ENCODE measurements around the gene NCBP1.

NCBP1 gene

GRCh38 chr9:97627624-97628023 lies 6.0 kb upstream of the NCBP1 start:
- H3K4me3 ChIP-seq (ENCODE audit: low read depth, low read length): peak overlapping the region; percentile 38
- H3K27me3 ChIP-seq (ENCODE audit: insufficient read depth, low read length): no peaks in the 10 kb centered on the region
- H3K27ac ChIP-seq (ENCODE audit: low read depth, low read length): no peak overlapping the region
- H3K4me1 ChIP-seq (ENCODE audit: control insufficient read depth, insufficient read depth, low read length, unreplicated experiment): peaks cover 16% of the 10 kb centered on the region
- H3K79me2 ChIP-seq (ENCODE audit: control insufficient read depth, insufficient read depth, low read length, unreplicated experiment): peaks cover 51% of the 10 kb centered on the region
- H3K36me3 ChIP-seq (ENCODE audit: insufficient read depth, low read length): peaks cover 17% of the 10 kb centered on the region; the same call in 1 of the 2 replicates
- H2AFZ ChIP-seq (ENCODE audit: low read length, unreplicated experiment): peak overlapping the region; percentile 15

- Histone ChIP-seq H3K4me3 (ENCODE audit: low read depth, low read length) (no peak overlapping the region), H3K4me1 (ENCODE audit: control insufficient read depth, insufficient read depth, low read length, unreplicated experiment) (peaks cover 16% of the 10 kb centered on the region), H3K79me2 (ENCODE audit: control insufficient read depth, insufficient read depth, low read length, unreplicated experiment) (peaks cover 51% of the 10 kb centered on the region), H3K27ac (ENCODE audit: low read depth, low read length) (no peak overlapping the region), H2AFZ (ENCODE audit: low read length, unreplicated experiment) (no peak overlapping the region), H3K36me3 (ENCODE audit: insufficient read depth, low read length) (peaks cover 17% of the 10 kb centered on the region; the same call in 1 of the 2 replicates), H3K27me3 (ENCODE audit: insufficient read depth, low read length) (no peaks in the 10 kb centered on the region)
Measured at GRCh38 chr9:97628668-97629067, 5.0 kb upstream of the NCBP1 start.

GRCh38 chr9:97629156-97629555 lies 4.5 kb upstream of the NCBP1 start:
- Histone ChIP-seq H3K27ac (ENCODE audit: low read depth, low read length) (no peak overlapping the region), H3K27me3 (ENCODE audit: insufficient read depth, low read length) (no peaks in the 10 kb centered on the region), H2AFZ (ENCODE audit: low read length, unreplicated experiment) (no peak overlapping the region), H3K4me3 (ENCODE audit: low read depth, low read length) (no peak overlapping the region), H3K36me3 (ENCODE audit: insufficient read depth, low read length) (peaks cover 15% of the 10 kb centered on the region; the same call in 1 of the 2 replicates), H3K79me2 (ENCODE audit: control insufficient read depth, insufficient read depth, low read length, unreplicated experiment) (peaks cover 55% of the 10 kb centered on the region), H3K4me1 (ENCODE audit: control insufficient read depth, insufficient read depth, low read length, unreplicated experiment) (peaks cover 16% of the 10 kb centered on the region)

GRCh38 chr9:97630591-97630990 lies 3.0 kb upstream of the NCBP1 start:
- peaks cover under 1% of the 10 kb centered on the region; the same call in 1 of the 2 replicates for H3K36me3 ChIP-seq (ENCODE audit: insufficient read depth, low read length)
- H2AFZ ChIP-seq (ENCODE audit: low read length, unreplicated experiment): no peak overlapping the region
- peaks cover 24% of the 10 kb centered on the region for H3K4me1 ChIP-seq (ENCODE audit: control insufficient read depth, insufficient read depth, low read length, unreplicated experiment)
- H3K4me3 ChIP-seq (ENCODE audit: low read depth, low read length): no peak overlapping the region
- no peak overlapping the region for H3K27ac ChIP-seq (ENCODE audit: low read depth, low read length)
- peaks cover 69% of the 10 kb centered on the region for H3K79me2 ChIP-seq (ENCODE audit: control insufficient read depth, insufficient read depth, low read length, unreplicated experiment)
- no peaks in the 10 kb centered on the region for H3K27me3 ChIP-seq (ENCODE audit: insufficient read depth, low read length)

GRCh38 chr9:97632248-97632984 lies 1.2 kb upstream of the NCBP1 start:
- peak overlapping the region; percentile 83 for H3K4me3 ChIP-seq (ENCODE audit: low read depth, low read length)
- no peaks in the 10 kb centered on the region for H3K36me3 ChIP-seq (ENCODE audit: insufficient read depth, low read length)
- peaks cover 33% of the 10 kb centered on the region for H3K4me1 ChIP-seq (ENCODE audit: control insufficient read depth, insufficient read depth, low read length, unreplicated experiment)
- peak overlapping the region; percentile 66 for H2AFZ ChIP-seq (ENCODE audit: low read length, unreplicated experiment)
- no peaks in the 10 kb centered on the region for H3K27me3 ChIP-seq (ENCODE audit: insufficient read depth, low read length)
- H3K79me2 ChIP-seq (ENCODE audit: control insufficient read depth, insufficient read depth, low read length, unreplicated experiment): peaks cover 78% of the 10 kb centered on the region
- H3K27ac ChIP-seq (ENCODE audit: low read depth, low read length): peak overlapping the region; percentile 99

GRCh38 chr9:97633859-97634490 lies 354 bp downstream of the NCBP1 start:
- H3K4me3 ChIP-seq (ENCODE audit: low read depth, low read length): peak overlapping the region; percentile 83
- 0 out of 2 replicates have a peak, but pooled peaks cover 2% of the 10 kb centered on the region for H3K36me3 ChIP-seq (ENCODE audit: insufficient read depth, low read length)
- peaks cover 35% of the 10 kb centered on the region for H3K4me1 ChIP-seq (ENCODE audit: control insufficient read depth, insufficient read depth, low read length, unreplicated experiment)
- peak overlapping the region; percentile 99 for H3K27ac ChIP-seq (ENCODE audit: low read depth, low read length)
- H2AFZ ChIP-seq (ENCODE audit: low read length, unreplicated experiment): peak overlapping the region; percentile 49
- H3K79me2 ChIP-seq (ENCODE audit: control insufficient read depth, insufficient read depth, low read length, unreplicated experiment): peaks cover 83% of the 10 kb centered on the region
- no peaks in the 10 kb centered on the region for H3K27me3 ChIP-seq (ENCODE audit: insufficient read depth, low read length)

GRCh38 chr9:97635026-97635425 lies 1.4 kb downstream of the NCBP1 start:
- H3K27ac ChIP-seq (ENCODE audit: low read depth, low read length): no peak overlapping the region

GRCh38 chr9:97636903-97637302 lies 3.3 kb downstream of the NCBP1 start:
- Histone ChIP-seq H3K36me3 (ENCODE audit: insufficient read depth, low read length) (peaks cover 20% of the 10 kb centered on the region), H3K79me2 (ENCODE audit: control insufficient read depth, insufficient read depth, low read length, unreplicated experiment) (peaks cover 81% of the 10 kb centered on the region), H2AFZ (ENCODE audit: low read length, unreplicated experiment) (no peak overlapping the region)

More at GRCh38 chr9:97635026-97635425, 1.4 kb downstream of the NCBP1 start:
- Histone ChIP-seq H3K4me1 (ENCODE audit: control insufficient read depth, insufficient read depth, low read length, unreplicated experiment) (peaks cover 38% of the 10 kb centered on the region), H3K79me2 (ENCODE audit: control insufficient read depth, insufficient read depth, low read length, unreplicated experiment) (peaks cover 84% of the 10 kb centered on the region), H2AFZ (ENCODE audit: low read length, unreplicated experiment) (no peak overlapping the region), H3K4me3 (ENCODE audit: low read depth, low read length) (peak overlapping the region; percentile 83), H3K36me3 (ENCODE audit: insufficient read depth, low read length) (peaks cover 7% of the 10 kb centered on the region; the same call in 1 of the 2 replicates), H3K27me3 (ENCODE audit: insufficient read depth, low read length) (no peaks in the 10 kb centered on the region)

GRCh38 chr9:97638666-97639065 lies 5.0 kb downstream of the NCBP1 start:
- no peaks in the 10 kb centered on the region for H3K27me3 ChIP-seq (ENCODE audit: insufficient read depth, low read length)
- H3K4me3 ChIP-seq (ENCODE audit: low read depth, low read length): no peak overlapping the region
- H3K4me1 ChIP-seq (ENCODE audit: control insufficient read depth, insufficient read depth, low read length, unreplicated experiment): peaks cover 35% of the 10 kb centered on the region
- H2AFZ ChIP-seq (ENCODE audit: low read length, unreplicated experiment): no peak overlapping the region
- H3K27ac ChIP-seq (ENCODE audit: low read depth, low read length): no peak overlapping the region
- H3K36me3 ChIP-seq (ENCODE audit: insufficient read depth, low read length): peaks cover 30% of the 10 kb centered on the region
- H3K79me2 ChIP-seq (ENCODE audit: control insufficient read depth, insufficient read depth, low read length, unreplicated experiment): peaks cover 81% of the 10 kb centered on the region

More at GRCh38 chr9:97636903-97637302, 3.3 kb downstream of the NCBP1 start:
- Histone ChIP-seq H3K4me3 (ENCODE audit: low read depth, low read length) (peak overlapping the region; percentile 52), H3K27ac (ENCODE audit: low read depth, low read length) (no peak overlapping the region), H3K4me1 (ENCODE audit: control insufficient read depth, insufficient read depth, low read length, unreplicated experiment) (peaks cover 35% of the 10 kb centered on the region), H3K27me3 (ENCODE audit: insufficient read depth, low read length) (no peaks in the 10 kb centered on the region)

- Histone ChIP-seq H3K4me3 (ENCODE audit: low read depth, low read length) (no peak overlapping the region), H3K27me3 (ENCODE audit: insufficient read depth, low read length) (no peaks in the 10 kb centered on the region), H3K4me1 (ENCODE audit: control insufficient read depth, insufficient read depth, low read length, unreplicated experiment) (peaks cover 29% of the 10 kb centered on the region), H2AFZ (ENCODE audit: low read length, unreplicated experiment) (no peak overlapping the region), H3K27ac (ENCODE audit: low read depth, low read length) (no peak overlapping the region), H3K36me3 (ENCODE audit: insufficient read depth, low read length) (peaks cover 46% of the 10 kb centered on the region), H3K79me2 (ENCODE audit: control insufficient read depth, insufficient read depth, low read length, unreplicated experiment) (peaks cover 66% of the 10 kb centered on the region)
Measured at GRCh38 chr9:97640325-97640724, 6.7 kb downstream of the NCBP1 start.

All from ACC112 (cell line).